HT-29 (cell line): ENCODE measurements around the gene ZNF280C. TPM values are rescaled to one million over a fixed set of nuclear protein-coding genes. Genes with fewer than 3 reads are reported as not detected.
"Not testable (repeated sequence)": the region's sequence is repeated elsewhere in the genome, so short reads cannot be mapped to it uniquely, and the experiment has no call there.

Experiments
- DNase-seq: peaks from one replicate; pipeline ENCODE4 v3.0.0-alpha.2; 2015; ENCODE audit warnings: low spot score
- total RNA-seq: library from RNA; depleted of rRNA; stranded (reverse); fragments of >200 nt; shearing (Covaris generic); gene quantifications from 2 replicates; pipeline ENCODE4 v1.2.3, GENCODE V29; 2014

Gene ZNF280C
- total RNA-seq, 1 experiment from 2014 or later: 1.0 TPM

- DNase-seq: no peak
Measured at GRCh38 chrX:130262231-130262630, 6.5 kb downstream of the ZNF280C start.

GRCh38 chrX:130261296-130261893 is 7.3 kb downstream of the ZNF280C start:
- DNase-seq: no peak

GRCh38 chrX:130260316-130260715 is 8.4 kb downstream of the ZNF280C start:
- no peak for DNase-seq

GRCh38 chrX:130253916-130254315 is 14.8 kb downstream of the ZNF280C start:
- DNase-seq: no peak

GRCh38 chrX:130251671-130252070 is 17.0 kb downstream of the ZNF280C start:
- no peak for DNase-seq

- no peak for DNase-seq
Measured at GRCh38 chrX:130247996-130248395, 20.7 kb downstream of the ZNF280C start.

- DNase-seq: no peak
Measured at GRCh38 chrX:130246084-130246483, 22.6 kb downstream of the ZNF280C start.

- DNase-seq: no peak
Measured at GRCh38 chrX:130245441-130245840, 23.3 kb downstream of the ZNF280C start.

- not testable (repeated sequence) for DNase-seq
Measured at GRCh38 chrX:130231184-130231583, 37.5 kb downstream of the ZNF280C start.

- no peak for DNase-seq
Measured at GRCh38 chrX:130228871-130229270, 39.8 kb downstream of the ZNF280C start.

- DNase-seq: no peak
Measured at GRCh38 chrX:130224810-130225209, 43.9 kb downstream of the ZNF280C start.

GRCh38 chrX:130216320-130216719 is 52.4 kb downstream of the ZNF280C start:
- DNase-seq: no peak

GRCh38 chrX:130213376-130213775 is 55.3 kb downstream of the ZNF280C start:
- DNase-seq: no peak

- no peak for DNase-seq
Measured at GRCh38 chrX:130212371-130212770, 56.3 kb downstream of the ZNF280C start.

- no peak for DNase-seq
Measured at GRCh38 chrX:130211415-130212186, 57.1 kb downstream of the ZNF280C start.

GRCh38 chrX:130204647-130205046 is 64.1 kb downstream of the ZNF280C start:
- DNase-seq: no peak

GRCh38 chrX:130197464-130197863 is 71.2 kb downstream of the ZNF280C start:
- no peak for DNase-seq

GRCh38 chrX:130196466-130196865 is 72.2 kb downstream of the ZNF280C start:
- DNase-seq: no peak

- no peak for DNase-seq
Measured at GRCh38 chrX:130190801-130191200, 77.9 kb downstream of the ZNF280C start.

GRCh38 chrX:130186651-130187050 is 82.0 kb downstream of the ZNF280C start:
- no peak for DNase-seq

GRCh38 chrX:130184857-130185256 is 83.8 kb downstream of the ZNF280C start:
- no peak for DNase-seq

- DNase-seq: no peak
Measured at GRCh38 chrX:130184168-130184567, 84.5 kb downstream of the ZNF280C start.

- DNase-seq: no peak
Measured at GRCh38 chrX:130179579-130180215, 89.0 kb downstream of the ZNF280C start.
